HCT116 (cell line): ENCODE measurements around the gene TRDMT1. TPM values are rescaled to one million over a fixed set of nuclear protein-coding genes. Genes with fewer than 3 reads are reported as not detected.
"Not testable (repeated sequence)": the region's sequence is repeated elsewhere in the genome, so short reads cannot be mapped to it uniquely, and the experiment has no call there.

Source experiments
- ATAC-seq: fragments of 200-7000 bp; cut with Tn5 transposase; 2 replicates; pipeline ENCODE4 v1.9.1; 2020; ENCODE audit warnings: mild to moderate bottlenecking, moderate library complexity
- BruUV-seq: library from RNA; stranded (reverse); fragments of 400-500 nt; replicated peaks from 2 replicates; lab custom pipeline; 2021; lab: Mats Ljungman, UMichigan
- CTCF ChIA-PET: fragments of 300-600 bp; sonication (Branson Sonifier 250); formaldehyde crosslinking; loops from one replicate; lab custom pipeline; 2021; ENCODE audit warnings: antibody characterized with exemption; lab: Charles Lee
- POLR2A ChIA-PET: fragments of 300-600, 350-600 bp; sonication (Branson Sonifier 250); formaldehyde crosslinking; loops from one replicate; lab custom pipeline; 2021; ENCODE audit warnings: antibody characterized with exemption; lab: Charles Lee
- RAD21 ChIA-PET, 2 experiments: fragments of 300-600 bp; sonication (Branson Sonifier 250); formaldehyde crosslinking; loops; one replicate each; lab custom pipeline; 2023; ENCODE audit warnings: low total read pairs in 2 of 2; ENCODE audit not compliant: uncharacterized antibody in 2 of 2, unreplicated experiment in 2 of 2, low non-redundant PET in 1 of 2; lab: Charles Lee
- DNase-seq: peaks from one replicate; pipeline ENCODE4 v3.0.0-alpha.2; 2010; ENCODE audit warnings: low read depth, low spot score
- H2AFZ ChIP-seq: fragments of 200-600 bp; shearing (Covaris generic), sonication (generic); 2 replicates; pipeline ENCODE4 v1.6.1; 2017; ENCODE audit warnings: low read depth, mixed run types, mixed read lengths, antibody characterized with exemption, low read length; ENCODE audit not compliant: poor library complexity, severe bottlenecking
- H3K27ac ChIP-seq: 2 replicates; pipeline ENCODE4 v1.5.1; 2012; ENCODE audit warnings: low read depth, low read length
- H3K27me3 ChIP-seq: fragments of 200-600 bp; sonication (generic); 2 replicates; pipeline ENCODE4 v1.6.1; 2016; ENCODE audit warnings: mixed run types, low read length, mixed read lengths; ENCODE audit not compliant: insufficient read depth
- H3K36me3 ChIP-seq, 2 experiments: fragments of 200-500 bp in 1 of 2; fragments of 200-600 bp in 1 of 2; sonication (Bioruptor generic) in 1 of 2; sonication (generic) in 1 of 2; 2 replicates each; pipeline versions ENCODE4 v1.5.1 to v1.6.1; 2014 to 2016; ENCODE audit warnings: low read length in 2 of 2, inconsistent platforms in 1 of 2, mixed read lengths in 1 of 2, mixed run types in 1 of 2; ENCODE audit not compliant: insufficient read depth in 2 of 2, control insufficient read depth in 1 of 2
- H3K4me1 ChIP-seq, 2 experiments: fragments of 200-600 bp in 1 of 2; sonication (generic) in 1 of 2; 2 replicates each; pipeline versions ENCODE4 v1.5.1 to v1.6.1; 2012 to 2017; ENCODE audit warnings: low read length in 2 of 2, inconsistent platforms in 1 of 2, mild to moderate bottlenecking in 1 of 2, mixed read lengths in 1 of 2, mixed run types in 1 of 2, moderate library complexity in 1 of 2; ENCODE audit not compliant: insufficient read depth in 2 of 2, control insufficient read depth in 1 of 2
- H3K4me2 ChIP-seq: fragments of 200-600 bp; sonication (generic); 2 replicates; pipeline ENCODE4 v1.6.1; 2017; ENCODE audit warnings: mixed run types, low read length, mixed read lengths
- H3K4me3 ChIP-seq, 2 experiments: fragments of 200-600 bp in 1 of 2; sonication (generic) in 1 of 2; replicated peaks in 1 of 2; 2 replicates each; pipeline ENCODE4 v1.5.1; 2011 to 2016; ENCODE audit warnings: low read length in 2 of 2, control low read depth in 1 of 2, low read depth in 1 of 2, mild to moderate bottlenecking in 1 of 2, mixed read lengths in 1 of 2, mixed run types in 1 of 2
- H3K79me2 ChIP-seq: fragments of 200-600 bp; sonication (generic); 2 replicates; pipeline ENCODE4 v1.6.1; 2017; ENCODE audit warnings: mild to moderate bottlenecking, mixed run types, low read length, moderate library complexity, mixed read lengths; ENCODE audit not compliant: insufficient read depth
- H3K9ac ChIP-seq: fragments of 200-600 bp; sonication (generic); 2 replicates; pipeline ENCODE4 v1.6.1; 2016; ENCODE audit warnings: low read length, mixed read lengths
- H3K9me2 ChIP-seq: fragments of 200-600 bp; sonication (generic), shearing (Covaris generic); 2 replicates; pipeline ENCODE4 v1.6.1; 2017; ENCODE audit warnings: mixed run types, mild to moderate bottlenecking, moderate library complexity; ENCODE audit not compliant: insufficient read depth
- H3K9me3 ChIP-seq, 2 experiments: fragments of 200-500 bp in 1 of 2; fragments of 200-600 bp in 1 of 2; sonication (Bioruptor generic) in 1 of 2; sonication (generic) in 1 of 2; 2 replicates each; pipeline ENCODE4 v1.6.1; 2014 to 2017; ENCODE audit warnings: low read length in 2 of 2, mixed read lengths in 2 of 2, inconsistent platforms in 1 of 2, low read depth in 1 of 2, mild to moderate bottlenecking in 1 of 2, mixed run types in 1 of 2, moderate library complexity in 1 of 2; ENCODE audit not compliant: control insufficient read depth in 1 of 2, insufficient read depth in 1 of 2
- H4K20me1 ChIP-seq: fragments of 200-600 bp; sonication (generic), shearing (Covaris generic); 2 replicates; pipeline ENCODE4 v1.6.1; 2017; ENCODE audit warnings: mixed run types, mild to moderate bottlenecking, moderate library complexity; ENCODE audit not compliant: insufficient read depth
- CEBPB ChIP-seq: IDR thresholded peaks from 2 replicates; pipeline ENCODE4 v1.6.1; 2012; ENCODE audit warnings: low read depth
- POLR2A ChIP-seq: IDR thresholded peaks from 2 replicates; pipeline ENCODE4 v1.7.0; 2011; ENCODE audit warnings: borderline replicate concordance; ENCODE audit not compliant: insufficient read depth, insufficient read length; ENCODE audit errors: extremely low read depth
- SIN3A ChIP-seq: IDR thresholded peaks from 2 replicates; pipeline ENCODE4 v1.6.1; 2012; ENCODE audit warnings: low read depth
- intact Hi-C: fragments of 100-400 bp; cut with micrococcal nuclease; formaldehyde crosslinking; loops from 2 replicates; pipeline ENCODE4 v1.10.0; 2022
- total RNA-seq: library from RNA; stranded (reverse); gene quantifications from one replicate; pipeline ENCODE4 v1.2.1, GENCODE V29; 2021; ENCODE audit not compliant: unreplicated experiment
- TF ChIP-seq, protein P1 (sequence below): IDR thresholded peaks from 2 replicates; pipeline ENCODE4 v1.6.1; 2012; ENCODE audit warnings: low read depth

TRDMT1 gene
- total RNA-seq, 1 experiment from 2014 or later = 8.6 TPM

GRCh38 chr10:17114878-17115444, 86.5 kb downstream of the TRDMT1 start:
- POLR2A ChIA-PET = interaction anchor here (1.5 kb wide), 1 partner anchor 223 kb away, joined by 3 read pairs; no protein-coding TSS in a partner anchor
- Histone ChIP-seq H3K4me3 (peak overlapping the region; percentile 6 to 45), H3K4me1 (peaks cover 10 to 30% of the 10 kb centered on the region in 2 experiments), H3K27ac (peak overlapping the region; percentile 42; the same call in 1 of the 2 replicates), H3K9ac (peak overlapping the region; percentile 19; the same call in 1 of the 2 replicates), H2AFZ (peak overlapping the region; percentile 96), H3K4me2 (peak overlapping the region; percentile 73)
- ATAC-seq = peak; percentile 80
- H3K9me3 ChIP-seq, H3K27me3 ChIP-seq, intact Hi-C loops, CTCF ChIA-PET, DNase-seq, H4K20me1 ChIP-seq, H3K36me3 ChIP-seq, H3K9me2 ChIP-seq, H3K79me2 ChIP-seq, RAD21 ChIA-PET, BruUV-seq: not testable (repeated sequence)

- H3K4me3 ChIP-seq = no peak overlapping the region
- no peaks in the 10 kb centered on the region for H4K20me1 ChIP-seq
- DNase-seq = no peak
- no peak for ATAC-seq
- H3K27me3 ChIP-seq = no peaks in the 10 kb centered on the region
- H3K9me3 ChIP-seq = no peaks in the 10 kb centered on the region
- TF ChIP-seq CEBPB = no peak
- TF ChIP-seq, protein P1, sequence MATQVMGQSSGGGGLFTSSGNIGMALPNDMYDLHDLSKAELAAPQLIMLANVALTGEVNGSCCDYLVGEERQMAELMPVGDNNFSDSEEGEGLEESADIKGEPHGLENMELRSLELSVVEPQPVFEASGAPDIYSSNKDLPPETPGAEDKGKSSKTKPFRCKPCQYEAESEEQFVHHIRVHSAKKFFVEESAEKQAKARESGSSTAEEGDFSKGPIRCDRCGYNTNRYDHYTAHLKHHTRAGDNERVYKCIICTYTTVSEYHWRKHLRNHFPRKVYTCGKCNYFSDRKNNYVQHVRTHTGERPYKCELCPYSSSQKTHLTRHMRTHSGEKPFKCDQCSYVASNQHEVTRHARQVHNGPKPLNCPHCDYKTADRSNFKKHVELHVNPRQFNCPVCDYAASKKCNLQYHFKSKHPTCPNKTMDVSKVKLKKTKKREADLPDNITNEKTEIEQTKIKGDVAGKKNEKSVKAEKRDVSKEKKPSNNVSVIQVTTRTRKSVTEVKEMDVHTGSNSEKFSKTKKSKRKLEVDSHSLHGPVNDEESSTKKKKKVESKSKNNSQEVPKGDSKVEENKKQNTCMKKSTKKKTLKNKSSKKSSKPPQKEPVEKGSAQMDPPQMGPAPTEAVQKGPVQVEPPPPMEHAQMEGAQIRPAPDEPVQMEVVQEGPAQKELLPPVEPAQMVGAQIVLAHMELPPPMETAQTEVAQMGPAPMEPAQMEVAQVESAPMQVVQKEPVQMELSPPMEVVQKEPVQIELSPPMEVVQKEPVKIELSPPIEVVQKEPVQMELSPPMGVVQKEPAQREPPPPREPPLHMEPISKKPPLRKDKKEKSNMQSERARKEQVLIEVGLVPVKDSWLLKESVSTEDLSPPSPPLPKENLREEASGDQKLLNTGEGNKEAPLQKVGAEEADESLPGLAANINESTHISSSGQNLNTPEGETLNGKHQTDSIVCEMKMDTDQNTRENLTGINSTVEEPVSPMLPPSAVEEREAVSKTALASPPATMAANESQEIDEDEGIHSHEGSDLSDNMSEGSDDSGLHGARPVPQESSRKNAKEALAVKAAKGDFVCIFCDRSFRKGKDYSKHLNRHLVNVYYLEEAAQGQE = peak; percentile 5; the same call in 1 of the 2 replicates
- no peak for TF ChIP-seq POLR2A
- TF ChIP-seq SIN3A = no peak
- no peaks in the 10 kb centered on the region for H3K9me2 ChIP-seq
- POLR2A ChIA-PET = no interaction called here
- RAD21 ChIA-PET = no interaction called here
- no peaks in the 10 kb centered on the region for H3K36me3 ChIP-seq
- H3K79me2 ChIP-seq = no peaks in the 10 kb centered on the region
- CTCF ChIA-PET = no interaction called here
- no TSS peak for BruUV-seq
- H3K4me2 ChIP-seq = no peak overlapping the region
- no peak overlapping the region for H2AFZ ChIP-seq
- H3K4me1 ChIP-seq = peaks cover 16 to 37% of the 10 kb centered on the region in 2 experiments
- no peak overlapping the region for H3K9ac ChIP-seq
- intact Hi-C loops = no loop called here
- H3K27ac ChIP-seq = no peak overlapping the region
These were observed 87.5 kb downstream of the TRDMT1 start for GRCh38 chr10:17113889-17114540.
